Retinal pigment epithelial cell (primary cell): ENCODE results near the gene ERBB3.
"Not testable (repeated sequence)": the region's sequence is repeated elsewhere in the genome, so short reads cannot be mapped to it uniquely, and the experiment has no call there.

Experiments used
- DNase-seq: peaks from one replicate; pipeline ENCODE4 v3.0.0-alpha.2; 2010; ENCODE audit warnings: low read depth
- H3K4me3 ChIP-seq: 2 replicates; pipeline ENCODE4 v1.5.1; 2011; ENCODE audit warnings: mild to moderate bottlenecking, low read length, control low read depth, moderate library complexity
- CTCF ChIP-seq: conservative IDR thresholded peaks from 2 replicates; pipeline ENCODE4 v1.5.1; 2011; ENCODE audit warnings: low read depth, low read length, control low read depth, inconsistent platforms

Gene ERBB3

GRCh38 chr12:56061982-56062381 lies 18.0 kb upstream of the ERBB3 start:
- no peak for TF ChIP-seq CTCF
- H3K4me3 ChIP-seq: no peak overlapping the region
- DNase-seq: peak; percentile 15

- DNase-seq: no peak
- no peak for TF ChIP-seq CTCF
- H3K4me3 ChIP-seq: no peak overlapping the region
Observed at GRCh38 chr12:56062996-56063395, 17.0 kb upstream of the ERBB3 start.

GRCh38 chr12:56071648-56072047 lies 8.3 kb upstream of the ERBB3 start:
- DNase-seq: no peak
- TF ChIP-seq CTCF: no peak
- no peak overlapping the region for H3K4me3 ChIP-seq

GRCh38 chr12:56074396-56074795 lies 5.6 kb upstream of the ERBB3 start:
- no peak for TF ChIP-seq CTCF
- DNase-seq: no peak
- H3K4me3 ChIP-seq: no peak overlapping the region

- not testable (repeated sequence) for H3K4me3 ChIP-seq, DNase-seq
Observed at GRCh38 chr12:56077966-56078365, 2.0 kb upstream of the ERBB3 start.

GRCh38 chr12:56078427-56078826 lies 1.5 kb upstream of the ERBB3 start:
- TF ChIP-seq CTCF: no peak
- no peak overlapping the region for H3K4me3 ChIP-seq
- no peak for DNase-seq

- TF ChIP-seq CTCF: peak; percentile 76
- H3K4me3 ChIP-seq: peak overlapping the region; percentile 66
- DNase-seq: peak; percentile 53
Observed at GRCh38 chr12:56078931-56079722, 838 bp upstream of the ERBB3 start.
